ENCODE data around the gene NOL7.

DNA sequence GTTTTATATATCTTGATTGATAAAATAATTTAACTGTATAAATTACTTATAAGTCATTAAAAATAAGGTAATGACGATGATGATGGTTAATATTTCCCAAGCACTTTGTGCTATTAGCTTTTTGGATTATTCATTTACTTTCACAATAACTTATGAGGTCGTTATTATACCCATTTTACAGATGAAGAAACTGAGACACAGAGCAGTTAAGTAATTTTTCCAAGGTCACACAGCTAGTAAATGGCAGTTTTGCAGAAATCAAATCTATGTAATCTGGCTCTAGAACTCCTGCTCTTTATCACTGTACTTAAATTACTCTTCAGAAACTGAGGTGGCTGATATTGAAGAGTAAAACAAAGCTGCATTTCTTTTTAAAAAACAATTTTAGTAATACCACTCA lies 18.2 kb downstream of the NOL7 start:
- TF ChIP-seq CTCF (IDR thresholded peaks at IDR 0.05; ENCODE audit: poor library complexity), result no peak
- TF ChIP-seq EZH2phosphoT487 (IDR thresholded peaks at IDR 0.05; ENCODE audit: low read depth, severe bottlenecking, unreplicated experiment), result no peak
- no peak for TF ChIP-seq EZH2 (IDR thresholded peaks at IDR 0.05; ENCODE audit: borderline replicate concordance)

Data from hepatocyte (in vitro differentiated cells).